GM12874 (cell line): Measurements from ENCODE around the gene PARL.
A peak's percentile ranks its signal among the peaks of the same experiment; 100 is the strongest.

Experiments used
- TF ChIP-seq, protein P1 (sequence below): IDR thresholded peaks from 2 replicates; pipeline ENCODE4 v1.5.1; 2011; ENCODE audit warnings: low read depth, mild to moderate bottlenecking, control low read depth, low read length, moderate library complexity; ENCODE audit not compliant: insufficient read depth

The PARL gene

DNA sequence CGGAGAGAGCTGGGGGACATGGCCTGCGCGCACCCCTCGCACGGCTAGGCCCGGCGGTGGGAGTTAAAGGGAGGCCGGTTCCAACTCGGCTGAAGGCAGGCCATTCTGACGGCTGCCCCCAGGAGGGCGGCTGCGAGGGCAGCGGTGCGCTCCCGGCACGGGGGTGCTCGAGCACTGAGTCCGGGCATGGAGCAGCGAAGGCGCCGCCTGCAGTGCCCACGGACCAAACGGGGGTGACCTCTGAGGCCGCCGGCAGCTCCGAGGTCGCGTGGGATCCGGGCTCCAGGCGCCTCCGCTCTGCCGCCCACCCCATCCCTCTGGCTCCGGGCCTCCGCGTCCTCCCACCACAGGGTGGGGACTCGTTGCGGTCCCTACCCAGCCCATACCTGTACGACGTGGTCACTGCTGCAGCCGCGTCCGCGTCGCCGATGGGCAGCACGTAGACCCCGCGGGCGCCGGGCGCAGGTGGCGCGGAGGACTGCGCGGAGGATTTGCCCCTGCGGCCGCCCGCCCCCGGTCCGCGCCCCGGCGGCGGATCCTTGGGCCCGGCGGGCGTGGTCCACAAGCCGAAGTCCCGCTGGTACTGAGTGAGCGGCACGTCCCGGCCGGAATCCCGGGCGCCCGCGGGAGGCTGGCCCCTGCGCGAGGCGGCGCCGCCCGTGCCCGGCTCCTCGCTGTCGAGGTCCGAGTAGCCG lies 59.8 kb downstream of the PARL start:
- TF ChIP-seq, protein P1, sequence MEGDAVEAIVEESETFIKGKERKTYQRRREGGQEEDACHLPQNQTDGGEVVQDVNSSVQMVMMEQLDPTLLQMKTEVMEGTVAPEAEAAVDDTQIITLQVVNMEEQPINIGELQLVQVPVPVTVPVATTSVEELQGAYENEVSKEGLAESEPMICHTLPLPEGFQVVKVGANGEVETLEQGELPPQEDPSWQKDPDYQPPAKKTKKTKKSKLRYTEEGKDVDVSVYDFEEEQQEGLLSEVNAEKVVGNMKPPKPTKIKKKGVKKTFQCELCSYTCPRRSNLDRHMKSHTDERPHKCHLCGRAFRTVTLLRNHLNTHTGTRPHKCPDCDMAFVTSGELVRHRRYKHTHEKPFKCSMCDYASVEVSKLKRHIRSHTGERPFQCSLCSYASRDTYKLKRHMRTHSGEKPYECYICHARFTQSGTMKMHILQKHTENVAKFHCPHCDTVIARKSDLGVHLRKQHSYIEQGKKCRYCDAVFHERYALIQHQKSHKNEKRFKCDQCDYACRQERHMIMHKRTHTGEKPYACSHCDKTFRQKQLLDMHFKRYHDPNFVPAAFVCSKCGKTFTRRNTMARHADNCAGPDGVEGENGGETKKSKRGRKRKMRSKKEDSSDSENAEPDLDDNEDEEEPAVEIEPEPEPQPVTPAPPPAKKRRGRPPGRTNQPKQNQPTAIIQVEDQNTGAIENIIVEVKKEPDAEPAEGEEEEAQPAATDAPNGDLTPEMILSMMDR, result 0 out of 2 replicates have a peak, but pooled peaks have one; percentile 12

DNA sequence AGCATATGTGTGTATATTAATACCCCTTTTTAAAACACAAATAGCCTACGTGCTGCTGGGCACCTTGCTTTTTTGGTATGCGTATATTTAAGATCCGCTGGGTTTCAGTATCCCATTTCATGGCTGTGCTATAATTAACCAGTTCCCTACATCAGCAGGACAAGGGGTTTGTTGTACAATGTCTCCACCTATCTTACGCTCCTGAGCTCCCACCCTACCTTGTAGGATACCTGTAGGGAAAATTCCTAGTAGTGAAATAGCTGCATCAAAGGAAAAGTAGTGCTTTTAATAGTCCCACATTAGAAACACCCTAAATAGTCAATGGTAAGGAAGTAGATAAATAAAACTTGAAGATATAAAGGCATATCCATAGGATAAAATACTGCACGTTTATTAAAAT lies 60.7 kb downstream of the PARL start:
- TF ChIP-seq, protein P1, result no peak

DNA sequence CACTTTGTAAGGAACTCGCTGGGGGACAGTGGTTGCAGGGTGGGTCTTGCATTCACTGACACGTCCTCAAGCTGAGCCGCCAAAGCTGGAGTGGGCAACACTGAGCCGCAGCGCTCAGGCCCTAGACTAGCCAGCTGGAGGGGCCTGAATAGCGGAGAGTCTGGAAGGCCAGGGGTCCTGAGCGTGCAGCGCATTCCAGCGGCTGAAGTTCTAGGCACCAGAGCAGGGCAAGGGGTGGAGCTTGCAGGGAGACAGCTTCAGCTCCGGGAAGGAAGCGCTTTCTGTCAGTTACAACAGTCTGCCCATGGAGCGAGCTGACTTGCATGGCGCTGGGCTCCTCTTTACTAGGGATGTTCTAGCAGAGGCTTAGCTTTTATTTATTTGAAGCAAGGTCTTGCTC lies 62.0 kb downstream of the PARL start:
- TF ChIP-seq, protein P1, result no peak

DNA sequence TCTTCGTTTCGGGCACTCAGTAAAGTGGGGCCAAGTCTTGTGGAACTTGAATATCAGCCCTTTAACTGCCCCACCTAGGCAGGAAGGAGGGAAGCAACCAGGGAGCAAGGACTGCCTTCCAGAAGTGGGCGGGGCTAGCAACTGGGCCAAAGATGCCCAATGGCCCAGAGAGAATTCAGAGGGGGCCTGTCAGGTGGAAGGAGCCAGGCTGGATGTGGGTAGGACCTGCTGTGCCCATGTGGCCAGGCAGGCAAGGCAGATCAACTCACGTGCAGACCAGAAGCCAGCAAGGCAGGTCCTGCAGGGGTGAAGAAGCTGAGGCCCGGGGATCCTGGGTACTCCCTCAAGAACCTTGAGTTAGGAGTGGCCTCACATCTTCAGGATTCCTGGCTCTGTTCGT lies 64.8 kb downstream of the PARL start:
- TF ChIP-seq, protein P1, result no peak

DNA sequence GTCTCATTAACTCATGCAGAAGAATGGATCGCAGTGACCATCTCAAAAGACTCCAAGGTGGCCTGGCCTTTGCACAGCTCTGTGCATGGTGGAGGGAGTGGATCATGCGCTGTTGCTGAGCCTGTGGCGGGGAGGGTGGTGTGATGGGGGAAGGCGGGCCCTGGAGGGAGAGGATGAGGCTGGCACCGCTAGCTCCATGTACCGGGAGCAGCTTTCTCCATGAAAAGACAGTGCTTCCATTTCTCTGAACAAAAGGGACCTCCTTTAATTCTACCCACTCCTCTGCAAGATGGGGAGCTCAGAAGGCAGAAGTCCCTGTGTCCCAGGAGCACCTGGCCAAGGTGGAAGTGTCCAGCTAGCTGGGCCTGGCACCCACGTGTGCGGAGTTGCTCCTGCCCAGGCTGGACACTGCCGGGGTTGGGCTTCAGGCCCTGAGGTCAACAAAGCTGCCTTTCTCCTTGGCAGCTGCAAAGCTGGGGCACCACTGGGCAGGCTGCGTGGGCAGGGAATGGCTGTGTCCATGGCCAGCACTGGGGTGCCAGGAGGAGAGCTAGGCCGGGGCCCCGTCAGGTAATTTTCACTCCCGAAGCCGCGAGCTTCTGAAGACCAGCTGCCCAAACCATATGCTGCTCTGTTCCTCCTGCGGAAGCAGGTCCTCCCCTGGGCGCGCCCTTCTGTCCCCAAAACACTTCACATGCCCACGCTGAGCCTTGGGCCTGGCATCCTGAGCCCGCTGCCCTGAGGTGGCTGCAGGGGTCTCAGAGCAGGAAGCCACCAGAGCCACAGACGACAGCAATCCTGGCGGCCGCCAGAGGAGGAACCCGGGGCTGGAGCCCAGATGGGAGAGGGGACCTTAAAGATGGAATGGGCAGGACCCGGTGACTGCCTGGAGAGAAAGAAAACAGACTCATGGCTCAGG lies 65.7 kb downstream of the PARL start:
- TF ChIP-seq, protein P1, result no peak

DNA sequence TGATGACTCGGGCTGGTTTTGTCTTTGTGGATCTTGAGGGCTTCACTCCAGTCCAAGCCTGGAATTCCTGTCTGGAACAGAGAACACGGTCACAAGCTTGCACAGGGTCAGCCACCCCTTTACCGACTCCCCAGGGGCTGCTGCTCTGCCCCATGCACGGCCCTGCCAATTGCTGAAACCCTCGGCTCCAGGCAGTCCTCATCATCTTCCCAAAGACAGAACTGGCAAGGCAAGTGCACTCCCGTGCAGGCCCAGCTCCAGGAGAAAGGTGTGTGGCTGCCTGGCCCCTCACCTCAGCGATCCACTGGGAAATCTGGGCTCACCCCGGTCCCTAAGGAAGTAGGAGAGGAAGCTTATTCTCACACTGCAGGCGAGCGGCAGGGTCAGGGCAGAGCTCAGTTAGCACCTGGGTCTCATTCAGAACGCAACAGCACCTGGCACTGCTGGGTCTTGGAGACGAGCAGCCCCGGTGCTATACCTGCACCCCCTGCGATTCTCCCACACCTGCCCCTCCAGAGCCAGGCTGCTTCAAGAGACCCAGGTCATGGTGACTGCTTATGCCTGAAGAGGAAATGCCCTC lies 66.5 kb downstream of the PARL start:
- TF ChIP-seq, protein P1, result no peak

DNA sequence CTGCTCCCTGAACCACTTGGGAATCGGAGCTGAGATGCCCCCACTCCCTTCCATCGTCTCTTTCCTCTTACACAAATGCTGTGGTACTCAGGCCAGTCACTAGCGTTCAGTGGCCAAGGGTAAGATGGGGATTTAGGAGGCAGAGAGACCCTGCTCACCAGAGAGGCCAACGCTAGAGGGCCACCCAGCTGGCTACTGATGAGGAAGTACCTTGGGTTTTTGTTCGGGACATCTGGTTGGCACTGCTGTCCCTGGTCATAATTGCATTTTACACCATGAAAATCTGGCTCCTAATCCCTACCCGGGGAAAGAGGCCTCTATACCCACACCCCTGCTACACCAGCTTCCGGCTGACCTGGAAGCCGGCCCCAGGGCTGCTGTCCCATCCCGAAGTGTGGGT lies 67.0 kb downstream of the PARL start:
- TF ChIP-seq, protein P1, result no peak
